Mammary epithelial cell (primary cell): ENCODE data around the gene UQCRQ.

Source experiments
- EZH2 ChIP-seq: IDR thresholded peaks from 2 replicates; pipeline ENCODE4 v1.6.1; 2012; ENCODE audit warnings: low read length, inconsistent platforms, borderline replicate concordance
- TF ChIP-seq, protein P1 (sequence below), 2 donors: IDR thresholded peaks in 1 of 2; conservative IDR thresholded peaks in 1 of 2; 2 replicates each; pipeline ENCODE4 v1.5.1; 2011 to 2012; ENCODE audit warnings: inconsistent platforms in 2 of 2, low read length in 2 of 2, mild to moderate bottlenecking in 2 of 2, control low read depth in 1 of 2, low read depth in 1 of 2; ENCODE audit not compliant: insufficient read depth in 1 of 2; ENCODE audit errors: extremely low read depth in 1 of 2

DNA sequence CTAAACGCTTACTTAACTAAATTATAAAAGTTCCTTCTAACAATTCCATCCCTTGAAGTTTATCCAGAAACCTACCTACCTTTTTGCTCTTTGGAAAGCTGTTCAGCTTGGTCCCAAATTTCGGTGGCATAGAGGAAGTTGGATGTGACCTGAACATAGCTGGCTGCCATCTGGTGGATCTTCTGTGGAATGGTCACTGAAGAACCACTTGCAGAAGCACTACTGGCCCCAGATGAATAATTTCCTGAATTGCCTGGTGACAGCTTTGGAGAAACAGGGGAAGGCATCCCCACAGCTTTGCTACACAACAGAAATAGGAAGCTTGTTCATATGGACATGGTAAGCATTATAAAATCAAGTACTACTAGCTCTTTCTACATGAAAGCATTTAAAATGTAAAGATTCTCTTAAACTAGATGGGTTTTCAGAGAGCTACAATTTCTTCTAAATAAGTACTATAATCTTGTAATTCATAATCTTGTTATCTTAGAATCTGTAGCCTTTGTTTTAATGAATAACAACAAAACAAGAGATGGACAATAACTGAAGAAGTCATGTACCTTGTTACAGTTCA, 16.9 kb downstream of the UQCRQ start:
- TF ChIP-seq, protein P1, sequence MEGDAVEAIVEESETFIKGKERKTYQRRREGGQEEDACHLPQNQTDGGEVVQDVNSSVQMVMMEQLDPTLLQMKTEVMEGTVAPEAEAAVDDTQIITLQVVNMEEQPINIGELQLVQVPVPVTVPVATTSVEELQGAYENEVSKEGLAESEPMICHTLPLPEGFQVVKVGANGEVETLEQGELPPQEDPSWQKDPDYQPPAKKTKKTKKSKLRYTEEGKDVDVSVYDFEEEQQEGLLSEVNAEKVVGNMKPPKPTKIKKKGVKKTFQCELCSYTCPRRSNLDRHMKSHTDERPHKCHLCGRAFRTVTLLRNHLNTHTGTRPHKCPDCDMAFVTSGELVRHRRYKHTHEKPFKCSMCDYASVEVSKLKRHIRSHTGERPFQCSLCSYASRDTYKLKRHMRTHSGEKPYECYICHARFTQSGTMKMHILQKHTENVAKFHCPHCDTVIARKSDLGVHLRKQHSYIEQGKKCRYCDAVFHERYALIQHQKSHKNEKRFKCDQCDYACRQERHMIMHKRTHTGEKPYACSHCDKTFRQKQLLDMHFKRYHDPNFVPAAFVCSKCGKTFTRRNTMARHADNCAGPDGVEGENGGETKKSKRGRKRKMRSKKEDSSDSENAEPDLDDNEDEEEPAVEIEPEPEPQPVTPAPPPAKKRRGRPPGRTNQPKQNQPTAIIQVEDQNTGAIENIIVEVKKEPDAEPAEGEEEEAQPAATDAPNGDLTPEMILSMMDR (conservative IDR thresholded peaks at IDR 0.05 in 1 of 2, IDR thresholded peaks at IDR 0.05 in 1 of 2; ENCODE audit: extremely low read depth in 1 of 2, insufficient read depth in 1 of 2, low read depth in 1 of 2, low read length in 2 of 2): peak; percentile 56 to 69
- no peak for TF ChIP-seq EZH2
